K562 (cell line): ENCODE results near the gene ERCC4. TPM values are rescaled to one million over a fixed set of nuclear protein-coding genes. Genes with fewer than 3 reads are reported as not detected.

Source experiments
- ATAC-seq: fragments of 200-7000 bp; cut with Tn5 transposase; 3 replicates; pipeline ENCODE4 v1.9.1; 2020; ENCODE audit warnings: moderate library complexity
- BruUV-seq: library from RNA; stranded (reverse); fragments of 400-500 nt; replicated peaks from 2 replicates; lab custom pipeline; 2021; lab: Mats Ljungman, UMichigan
- CTCF ChIA-PET: fragments of 300-600 bp; formaldehyde crosslinking; extraction: SDS; loops from one replicate; lab custom pipeline; 2021; ENCODE audit warnings: low intra/inter-chr PET ratio; lab: Yijun Ruan, JAX
- POLR2A ChIA-PET: fragments of 300-600, 350-650 bp; sonication (Branson Sonifier 250); formaldehyde crosslinking; extraction: SDS; loops from one replicate; lab custom pipeline; 2021; ENCODE audit warnings: antibody characterized with exemption, inconsistent platforms; lab: Yijun Ruan, JAX
- DNase-seq, 4 experiments: peaks; one replicate each; pipeline versions ENCODE4 v3.0.0 to v3.0.0-alpha.2; 2011 to 2018; ENCODE audit warnings: low spot score in 3 of 4, mixed read lengths in 3 of 4; ENCODE audit errors: extremely low read depth in 1 of 4
- FAIRE-seq: peaks from 2 replicates; lab custom pipeline; 2011; peaks lifted over from hg19 to GRCh38; lab: Jason Lieb, UNC
- H2AFZ ChIP-seq: 2 replicates; pipeline ENCODE4 v1.6.0; 2011; ENCODE audit warnings: low read depth, low read length, control low read depth, inconsistent platforms
- H3K27ac ChIP-seq: fragments of 200-600 bp; 3 replicates; pipeline ENCODE4 v1.8.0; 2011; ENCODE audit warnings: low read depth, mild to moderate bottlenecking, control low read depth, inconsistent platforms, low read length, moderate library complexity, mixed read lengths; ENCODE audit errors: extremely low read depth
- H3K27me3 ChIP-seq, 2 experiments: fragments of 300-600 bp in 1 of 2; 2 replicates in 1 of 2; 3 replicates in 1 of 2; pipeline versions ENCODE4 v1.6.0 to v1.8.0; 2011; ENCODE audit warnings: inconsistent platforms in 2 of 2, low read length in 2 of 2, mild to moderate bottlenecking in 1 of 2, mixed read lengths in 1 of 2, moderate library complexity in 1 of 2; ENCODE audit not compliant: control insufficient read depth in 2 of 2, insufficient read depth in 2 of 2
- H3K36me3 ChIP-seq: fragments of 300-600 bp; 3 replicates; pipeline ENCODE4 v1.8.0; 2011; ENCODE audit warnings: mild to moderate bottlenecking, low read length, inconsistent platforms; ENCODE audit not compliant: control insufficient read depth, insufficient read depth
- H3K4me1 ChIP-seq, 2 experiments: fragments of 200-600 bp in 1 of 2; replicated peaks in 1 of 2; 2 replicates in 1 of 2; 3 replicates in 1 of 2; pipeline versions ENCODE4 v1.5.1 to v1.8.0; 2011; ENCODE audit warnings: inconsistent platforms in 2 of 2, low read length in 2 of 2, mild to moderate bottlenecking in 1 of 2, mixed read lengths in 1 of 2, moderate library complexity in 1 of 2; ENCODE audit not compliant: control insufficient read depth in 2 of 2, insufficient read depth in 2 of 2
- H3K4me2 ChIP-seq: 2 replicates; pipeline ENCODE4 v1.6.1; 2011; ENCODE audit warnings: low read length, control low read depth, inconsistent platforms, mixed read lengths; ENCODE audit not compliant: insufficient read depth
- H3K4me3 ChIP-seq: fragments of 200-600 bp; sonication (generic), shearing (Covaris generic); 2 replicates; pipeline ENCODE4 v1.5.1; 2016; ENCODE audit warnings: control low read depth, inconsistent platforms
- H3K79me2 ChIP-seq: fragments of 200-600 bp; 3 replicates; pipeline ENCODE4 v1.8.0; 2011; ENCODE audit warnings: low read length, inconsistent platforms; ENCODE audit not compliant: control insufficient read depth, insufficient read depth
- H3K9ac ChIP-seq, 2 experiments: 2 replicates each; pipeline versions ENCODE4 v1.6.0 to v1.6.1; 2011; ENCODE audit warnings: low read depth in 2 of 2, low read length in 2 of 2, control low read depth in 1 of 2, inconsistent platforms in 1 of 2, mild to moderate bottlenecking in 1 of 2, mixed read lengths in 1 of 2; ENCODE audit not compliant: insufficient read depth in 1 of 2
- H3K9me1 ChIP-seq: one replicate; pipeline ENCODE4 v1.6.0; 2011; ENCODE audit warnings: inconsistent platforms, mild to moderate bottlenecking, low read length, moderate library complexity; ENCODE audit not compliant: control insufficient read depth, insufficient read depth
- H3K9me3 ChIP-seq: replicated peaks from 2 replicates; pipeline ENCODE4 v1.5.1; 2011; ENCODE audit warnings: low read depth, low read length, inconsistent platforms; ENCODE audit not compliant: control insufficient read depth, insufficient read depth
- H4K20me1 ChIP-seq: replicated peaks from 2 replicates; pipeline ENCODE4 v1.6.1; 2011; ENCODE audit warnings: low read length, inconsistent platforms, mixed read lengths; ENCODE audit not compliant: control insufficient read depth, insufficient read depth
- FUS ChIP-seq: fragments of 200-400 bp; formaldehyde crosslinking; optimal IDR thresholded peaks from 2 replicates; pipeline ENCODE3; 2017; ENCODE audit warnings: low read depth, low read length
- MEF2A ChIP-seq: IDR thresholded peaks from 2 replicates; pipeline ENCODE4 v1.6.1; 2011; ENCODE audit warnings: low read depth, mild to moderate bottlenecking, low read length, moderate library complexity; ENCODE audit not compliant: control insufficient read depth
- POLR3G ChIP-seq: IDR thresholded peaks from 2 replicates; pipeline ENCODE4 v1.6.1; 2011; ENCODE audit not compliant: insufficient read length, insufficient replicate concordance; ENCODE audit errors: extremely low read depth
- SRSF9 ChIP-seq: fragments of 200-400 bp; formaldehyde crosslinking; IDR thresholded peaks from 2 replicates; pipeline ENCODE4 v1.6.1; 2017; ENCODE audit warnings: low read depth, low read length, borderline replicate concordance
- STAT5A ChIP-seq: IDR thresholded peaks from 2 replicates; pipeline ENCODE4 v1.6.1; 2012; ENCODE audit warnings: low read length, inconsistent platforms, borderline replicate concordance
- TAF1 ChIP-seq: IDR thresholded peaks from 2 replicates; pipeline ENCODE4 v1.6.1; 2011; ENCODE audit warnings: mild to moderate bottlenecking, low read length, moderate library complexity; ENCODE audit not compliant: insufficient read depth, control insufficient read depth, severe bottlenecking; ENCODE audit errors: extremely low read depth
- WGBS: fragments of 100-300 bp; shearing (Covaris generic); methylation state at CpG from one replicate; pipeline ENCODE4 v1.1.6; 2016; ENCODE audit warnings: low coverage, mixed read lengths; ENCODE audit not compliant: insufficient coverage; ENCODE audit errors: missing lambda C conversion rate; 5-methylcytosine and 5-hydroxymethylcytosine counted together
- in situ Hi-C: fragments of 300-500 bp; cut with MboI; formaldehyde crosslinking; loops from 4 replicates; pipeline ENCODE4 v1.15.0; 2018; ENCODE audit warnings: inconsistent platforms, mixed read lengths
- intact Hi-C: fragments of 100-400 bp; cut with micrococcal nuclease; formaldehyde crosslinking; loops from 2 replicates; pipeline ENCODE4 v1.14.2; 2022
- polyA plus RNA-seq, 8 experiments: library from polyadenylated mRNA; depleted of rRNA in 4 of 8; stranded (reverse) in 5 of 8; unstranded in 3 of 8; fragments of >200 nt; fragmentation: Nextera tagmentation in 2 of 8; fragmentation: Illumina TruSeq in 1 of 8; extraction: Ambion mirVana in 2 of 8; extraction: Trizol in 1 of 8; gene quantifications; 2 replicates each; pipeline versions ENCODE4 v1.2.1 to v1.2.3, GENCODE V29; 2011 to 2014; ENCODE audit warnings: inconsistent platforms in 1 of 8, missing spikeins in 1 of 8
- total RNA-seq, 7 experiments: library from RNA; depleted of rRNA in 6 of 7; stranded (reverse); fragments of >200 nt in 6 of 7; fragmentation: Illumina TruSeq in 2 of 7; extraction: Trizol in 2 of 7; gene quantifications; 2 replicates each; pipeline versions ENCODE4 v1.2.1 to v1.2.3, GENCODE V29; 2011 to 2021; ENCODE audit warnings: low replicate concordance in 1 of 7

ERCC4 gene
- total and polyA plus RNA-seq, 9 of the 15 experiments (the other 6 are each of a cell fraction or from before 2014, with no cell fraction given) = 3.7 to 10.5 (median 6.0) TPM

GRCh38 chr16:13939821-13940220, 19.9 kb downstream of the ERCC4 start:
- DNase-seq = no peak
- Histone ChIP-seq H3K4me3 (no peak overlapping the region), H3K36me3 (peaks cover 23% of the 10 kb centered on the region), H3K4me1 (no peaks in the 10 kb centered on the region), H3K79me2 (no peaks in the 10 kb centered on the region), H3K27me3 (no peaks in the 10 kb centered on the region), H3K9me1 (no peaks in the 10 kb centered on the region), H2AFZ (no peak overlapping the region), H4K20me1 (no peaks in the 10 kb centered on the region), H3K9me3 (no peaks in the 10 kb centered on the region), H3K27ac (no peak overlapping the region), H3K4me2 (no peak overlapping the region), H3K9ac (no peak overlapping the region)
- in situ Hi-C loops (loop anchor here (5.0 kb wide), 1 partner anchor 77 kb away; no protein-coding TSS in a partner anchor), intact Hi-C loops (no loop called here)
- TF ChIP-seq FUS (no peak), STAT5A (no peak), POLR3G (no peak), TAF1 (no peak), SRSF9 (no peak), MEF2A (no peak)
- BruUV-seq = no TSS peak
- CTCF ChIA-PET = no interaction called here
- no peak for ATAC-seq
- WGBS = 72% methylated on average over 5 of the region's 5 CpGs
- FAIRE-seq = no peak
- POLR2A ChIA-PET = no interaction called here
